ENCODE results near the gene INO80D. TPM values are rescaled to one million over a fixed set of nuclear protein-coding genes. Genes with fewer than 3 reads are reported as not detected.

The INO80D gene
- total and polyA plus RNA-seq, 2 experiments from 2014 or later = 17.5 to 37.4 TPM

DNA sequence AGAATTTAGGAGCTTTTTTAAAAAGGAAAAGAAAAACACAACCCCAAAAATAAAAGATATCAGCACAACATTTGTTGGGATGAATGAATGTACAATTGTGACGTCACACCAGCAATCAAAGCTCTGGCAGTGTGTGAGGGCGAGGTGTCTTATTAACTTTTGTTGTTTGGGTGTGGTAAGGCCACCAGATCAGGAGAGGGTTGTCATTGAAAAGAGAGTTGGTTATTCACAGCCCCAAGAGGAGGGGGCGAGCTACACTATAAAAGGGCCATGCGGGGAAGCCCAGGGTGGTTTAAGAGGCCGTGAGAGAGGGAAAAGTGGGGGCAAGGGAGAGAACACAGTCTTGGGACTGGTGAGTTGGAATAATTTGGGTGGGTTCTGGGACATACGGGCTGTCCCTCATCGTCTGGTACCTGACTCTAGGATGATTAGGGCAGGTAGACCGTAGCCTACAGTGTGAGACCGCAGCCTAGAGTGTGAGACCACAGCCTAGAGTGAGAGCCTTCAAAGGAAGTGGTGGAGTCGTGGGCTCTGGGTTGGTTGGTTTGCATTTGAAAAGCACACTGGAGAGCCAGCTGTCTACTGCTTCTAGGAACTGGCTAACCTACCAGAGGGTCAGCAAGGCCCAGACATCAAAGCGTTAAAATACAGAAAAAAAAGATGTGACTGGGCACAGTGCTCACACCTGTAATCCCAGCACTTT lies 128.4 kb downstream of the INO80D start (continued):
- TF ChIP-seq, protein P1, sequence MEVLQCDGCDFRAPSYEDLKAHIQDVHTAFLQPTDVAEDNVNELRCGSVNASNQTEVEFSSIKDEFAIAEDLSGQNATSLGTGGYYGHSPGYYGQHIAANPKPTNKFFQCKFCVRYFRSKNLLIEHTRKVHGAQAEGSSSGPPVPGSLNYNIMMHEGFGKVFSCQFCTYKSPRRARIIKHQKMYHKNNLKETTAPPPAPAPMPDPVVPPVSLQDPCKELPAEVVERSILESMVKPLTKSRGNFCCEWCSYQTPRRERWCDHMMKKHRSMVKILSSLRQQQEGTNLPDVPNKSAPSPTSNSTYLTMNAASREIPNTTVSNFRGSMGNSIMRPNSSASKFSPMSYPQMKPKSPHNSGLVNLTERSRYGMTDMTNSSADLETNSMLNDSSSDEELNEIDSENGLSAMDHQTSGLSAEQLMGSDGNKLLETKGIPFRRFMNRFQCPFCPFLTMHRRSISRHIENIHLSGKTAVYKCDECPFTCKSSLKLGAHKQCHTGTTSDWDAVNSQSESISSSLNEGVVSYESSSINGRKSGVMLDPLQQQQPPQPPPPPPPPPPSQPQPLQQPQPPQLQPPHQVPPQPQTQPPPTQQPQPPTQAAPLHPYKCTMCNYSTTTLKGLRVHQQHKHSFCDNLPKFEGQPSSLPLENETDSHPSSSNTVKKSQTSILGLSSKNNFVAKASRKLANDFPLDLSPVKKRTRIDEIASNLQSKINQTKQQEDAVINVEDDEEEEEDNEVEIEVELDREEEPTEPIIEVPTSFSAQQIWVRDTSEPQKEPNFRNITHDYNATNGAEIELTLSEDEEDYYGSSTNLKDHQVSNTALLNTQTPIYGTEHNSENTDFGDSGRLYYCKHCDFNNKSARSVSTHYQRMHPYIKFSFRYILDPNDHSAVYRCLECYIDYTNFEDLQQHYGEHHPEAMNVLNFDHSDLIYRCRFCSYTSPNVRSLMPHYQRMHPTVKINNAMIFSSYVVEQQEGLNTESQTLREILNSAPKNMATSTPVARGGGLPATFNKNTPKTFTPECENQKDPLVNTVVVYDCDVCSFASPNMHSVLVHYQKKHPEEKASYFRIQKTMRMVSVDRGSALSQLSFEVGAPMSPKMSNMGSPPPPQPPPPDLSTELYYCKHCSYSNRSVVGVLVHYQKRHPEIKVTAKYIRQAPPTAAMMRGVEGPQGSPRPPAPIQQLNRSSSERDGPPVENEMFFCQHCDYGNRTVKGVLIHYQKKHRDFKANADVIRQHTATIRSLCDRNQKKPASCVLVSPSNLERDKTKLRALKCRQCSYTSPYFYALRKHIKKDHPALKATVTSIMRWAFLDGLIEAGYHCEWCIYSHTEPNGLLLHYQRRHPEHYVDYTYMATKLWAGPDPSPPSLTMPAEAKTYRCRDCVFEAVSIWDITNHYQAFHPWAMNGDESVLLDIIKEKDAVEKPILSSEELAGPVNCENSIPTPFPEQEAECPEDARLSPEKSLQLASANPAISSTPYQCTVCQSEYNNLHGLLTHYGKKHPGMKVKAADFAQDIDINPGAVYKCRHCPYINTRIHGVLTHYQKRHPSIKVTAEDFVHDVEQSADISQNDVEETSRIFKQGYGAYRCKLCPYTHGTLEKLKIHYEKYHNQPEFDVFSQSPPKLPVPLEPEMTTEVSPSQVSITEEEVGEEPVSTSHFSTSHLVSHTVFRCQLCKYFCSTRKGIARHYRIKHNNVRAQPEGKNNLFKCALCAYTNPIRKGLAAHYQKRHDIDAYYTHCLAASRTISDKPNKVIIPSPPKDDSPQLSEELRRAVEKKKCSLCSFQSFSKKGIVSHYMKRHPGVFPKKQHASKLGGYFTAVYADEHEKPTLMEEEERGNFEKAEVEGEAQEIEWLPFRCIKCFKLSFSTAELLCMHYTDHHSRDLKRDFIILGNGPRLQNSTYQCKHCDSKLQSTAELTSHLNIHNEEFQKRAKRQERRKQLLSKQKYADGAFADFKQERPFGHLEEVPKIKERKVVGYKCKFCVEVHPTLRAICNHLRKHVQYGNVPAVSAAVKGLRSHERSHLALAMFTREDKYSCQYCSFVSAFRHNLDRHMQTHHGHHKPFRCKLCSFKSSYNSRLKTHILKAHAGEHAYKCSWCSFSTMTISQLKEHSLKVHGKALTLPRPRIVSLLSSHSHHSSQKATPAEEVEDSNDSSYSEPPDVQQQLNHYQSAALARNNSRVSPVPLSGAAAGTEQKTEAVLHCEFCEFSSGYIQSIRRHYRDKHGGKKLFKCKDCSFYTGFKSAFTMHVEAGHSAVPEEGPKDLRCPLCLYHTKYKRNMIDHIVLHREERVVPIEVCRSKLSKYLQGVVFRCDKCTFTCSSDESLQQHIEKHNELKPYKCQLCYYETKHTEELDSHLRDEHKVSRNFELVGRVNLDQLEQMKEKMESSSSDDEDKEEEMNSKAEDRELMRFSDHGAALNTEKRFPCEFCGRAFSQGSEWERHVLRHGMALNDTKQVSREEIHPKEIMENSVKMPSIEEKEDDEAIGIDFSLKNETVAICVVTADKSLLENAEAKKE (CRISPR knock-in tag; IDR thresholded peaks at IDR 0.05) = peak; percentile 70; the same call in 1 of the 2 replicates

DNA sequence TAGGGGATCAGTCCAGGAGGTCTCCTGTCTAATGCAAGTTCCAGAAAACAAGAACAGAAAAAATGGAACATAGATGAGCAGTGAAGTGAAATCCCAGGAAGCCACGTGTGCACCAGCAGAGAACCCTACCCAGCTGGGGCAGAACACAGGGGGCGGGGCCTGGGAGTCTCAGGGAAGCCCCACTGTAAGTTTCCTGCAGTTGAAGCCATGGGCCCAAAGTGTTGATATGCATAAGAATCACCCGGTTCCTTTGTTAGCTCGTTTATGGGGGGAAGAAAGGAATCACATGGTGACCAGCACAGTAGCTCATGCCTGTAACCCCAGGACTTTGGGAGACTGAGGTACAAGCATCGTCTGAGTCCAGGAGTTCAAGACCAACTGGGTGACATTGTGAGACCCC lies 131.3 kb downstream of the INO80D start:
- H3K4me2 ChIP-seq = no peak overlapping the region
- no peaks in the 10 kb centered on the region for H3F3A ChIP-seq (replicated peaks; ENCODE audit: low read depth)
- no peak overlapping the region for H3K4me3 Mint-ChIP-seq
- no peak overlapping the region for H3K27ac ChIP-seq (ENCODE audit: low read depth)
- no peak overlapping the region for H3K27ac Mint-ChIP-seq
- peaks cover 39% of the 10 kb centered on the region for H3K4me1 Mint-ChIP-seq
- peaks cover 8% of the 10 kb centered on the region for H3K27me3 Mint-ChIP-seq (ENCODE audit: insufficient read depth, low read depth, poor library complexity)
- H3K27me3 ChIP-seq (ENCODE audit: insufficient read depth) = no peaks in the 10 kb centered on the region
- DNase-seq (ENCODE audit: low spot score) = peak; percentile 52
- no peak overlapping the region for H2AFZ ChIP-seq
- peaks cover 21% of the 10 kb centered on the region for H3K4me1 ChIP-seq (ENCODE audit: insufficient read depth)
- H3K36me3 Mint-ChIP-seq (ENCODE audit: low read depth) = peaks cover 18% of the 10 kb centered on the region
- H3K9me2 ChIP-seq (ENCODE audit: insufficient read depth) = 0 out of 2 replicates have a peak, but pooled peaks cover 3% of the 10 kb centered on the region
- no peak overlapping the region for H3K4me3 ChIP-seq
- H3K79me2 ChIP-seq (replicated peaks; ENCODE audit: insufficient read depth) = no peaks in the 10 kb centered on the region
- H3K9me3 Mint-ChIP-seq = peaks cover 32% of the 10 kb centered on the region
- peak; percentile 57 for ATAC-seq
- no peaks in the 10 kb centered on the region for H3K36me3 ChIP-seq (ENCODE audit: insufficient read depth)
- H4K20me1 ChIP-seq (replicated peaks; ENCODE audit: insufficient read depth) = no peaks in the 10 kb centered on the region
- TF ChIP-seq, protein P1 (CRISPR knock-in tag; IDR thresholded peaks at IDR 0.05) = no peak
- TF ChIP-seq, protein P2, sequence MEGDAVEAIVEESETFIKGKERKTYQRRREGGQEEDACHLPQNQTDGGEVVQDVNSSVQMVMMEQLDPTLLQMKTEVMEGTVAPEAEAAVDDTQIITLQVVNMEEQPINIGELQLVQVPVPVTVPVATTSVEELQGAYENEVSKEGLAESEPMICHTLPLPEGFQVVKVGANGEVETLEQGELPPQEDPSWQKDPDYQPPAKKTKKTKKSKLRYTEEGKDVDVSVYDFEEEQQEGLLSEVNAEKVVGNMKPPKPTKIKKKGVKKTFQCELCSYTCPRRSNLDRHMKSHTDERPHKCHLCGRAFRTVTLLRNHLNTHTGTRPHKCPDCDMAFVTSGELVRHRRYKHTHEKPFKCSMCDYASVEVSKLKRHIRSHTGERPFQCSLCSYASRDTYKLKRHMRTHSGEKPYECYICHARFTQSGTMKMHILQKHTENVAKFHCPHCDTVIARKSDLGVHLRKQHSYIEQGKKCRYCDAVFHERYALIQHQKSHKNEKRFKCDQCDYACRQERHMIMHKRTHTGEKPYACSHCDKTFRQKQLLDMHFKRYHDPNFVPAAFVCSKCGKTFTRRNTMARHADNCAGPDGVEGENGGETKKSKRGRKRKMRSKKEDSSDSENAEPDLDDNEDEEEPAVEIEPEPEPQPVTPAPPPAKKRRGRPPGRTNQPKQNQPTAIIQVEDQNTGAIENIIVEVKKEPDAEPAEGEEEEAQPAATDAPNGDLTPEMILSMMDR (conservative IDR thresholded peaks at IDR 0.05; ENCODE audit: low read depth in 2 of 2) = no peak
- TF ChIP-seq JUNB (IDR thresholded peaks at IDR 0.05; ENCODE audit: unreplicated experiment) (no peak), POLR2AphosphoS5 (IDR thresholded peaks at IDR 0.05; ENCODE audit: low read depth) (no peak)
- TF ChIP-seq, protein P3, sequence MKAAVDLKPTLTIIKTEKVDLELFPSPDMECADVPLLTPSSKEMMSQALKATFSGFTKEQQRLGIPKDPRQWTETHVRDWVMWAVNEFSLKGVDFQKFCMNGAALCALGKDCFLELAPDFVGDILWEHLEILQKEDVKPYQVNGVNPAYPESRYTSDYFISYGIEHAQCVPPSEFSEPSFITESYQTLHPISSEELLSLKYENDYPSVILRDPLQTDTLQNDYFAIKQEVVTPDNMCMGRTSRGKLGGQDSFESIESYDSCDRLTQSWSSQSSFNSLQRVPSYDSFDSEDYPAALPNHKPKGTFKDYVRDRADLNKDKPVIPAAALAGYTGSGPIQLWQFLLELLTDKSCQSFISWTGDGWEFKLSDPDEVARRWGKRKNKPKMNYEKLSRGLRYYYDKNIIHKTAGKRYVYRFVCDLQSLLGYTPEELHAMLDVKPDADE (IDR thresholded peaks at IDR 0.05) = no peak

All from GM23338 (cell line).